Effector memory CD4-positive, alpha-beta T cell (primary cell): Measurements from ENCODE around the gene PFKM.
A peak's percentile ranks its signal among the peaks of the same experiment; 100 is the strongest.

Experiments used
- DNase-seq, 3 donors: peaks; one replicate each; pipeline ENCODE4 v3.0.0-alpha.2; 2020
- H3K27ac ChIP-seq: 2 replicates; pipeline ENCODE4 v1.7.0; 2013; ENCODE audit warnings: mild to moderate bottlenecking, low read length, moderate library complexity; ENCODE audit not compliant: insufficient read depth, poor library complexity, severe bottlenecking
- H3K27me3 ChIP-seq: replicated peaks from 2 replicates; pipeline ENCODE4 v1.7.0; 2013; ENCODE audit warnings: mild to moderate bottlenecking, low read length; ENCODE audit not compliant: insufficient read depth, control insufficient read depth, poor library complexity, severe bottlenecking
- H3K36me3 ChIP-seq: 2 replicates; pipeline ENCODE4 v1.7.0; 2013; ENCODE audit warnings: mild to moderate bottlenecking, low read length, moderate library complexity; ENCODE audit not compliant: control insufficient read depth, insufficient read depth
- H3K4me1 ChIP-seq: 2 replicates; pipeline ENCODE4 v1.7.0; 2013; ENCODE audit warnings: low read length, mild to moderate bottlenecking; ENCODE audit not compliant: control insufficient read depth, insufficient read depth, poor library complexity, severe bottlenecking
- H3K4me3 ChIP-seq: 2 replicates; pipeline ENCODE4 v1.7.0; 2013; ENCODE audit warnings: low read length, low read depth, mild to moderate bottlenecking; ENCODE audit not compliant: insufficient read depth, poor library complexity, severe bottlenecking
- H3K9me3 ChIP-seq: 2 replicates; pipeline ENCODE4 v1.7.0; 2013; ENCODE audit warnings: mild to moderate bottlenecking, low read length, moderate library complexity; ENCODE audit not compliant: control insufficient read depth

The PFKM gene

DNA sequence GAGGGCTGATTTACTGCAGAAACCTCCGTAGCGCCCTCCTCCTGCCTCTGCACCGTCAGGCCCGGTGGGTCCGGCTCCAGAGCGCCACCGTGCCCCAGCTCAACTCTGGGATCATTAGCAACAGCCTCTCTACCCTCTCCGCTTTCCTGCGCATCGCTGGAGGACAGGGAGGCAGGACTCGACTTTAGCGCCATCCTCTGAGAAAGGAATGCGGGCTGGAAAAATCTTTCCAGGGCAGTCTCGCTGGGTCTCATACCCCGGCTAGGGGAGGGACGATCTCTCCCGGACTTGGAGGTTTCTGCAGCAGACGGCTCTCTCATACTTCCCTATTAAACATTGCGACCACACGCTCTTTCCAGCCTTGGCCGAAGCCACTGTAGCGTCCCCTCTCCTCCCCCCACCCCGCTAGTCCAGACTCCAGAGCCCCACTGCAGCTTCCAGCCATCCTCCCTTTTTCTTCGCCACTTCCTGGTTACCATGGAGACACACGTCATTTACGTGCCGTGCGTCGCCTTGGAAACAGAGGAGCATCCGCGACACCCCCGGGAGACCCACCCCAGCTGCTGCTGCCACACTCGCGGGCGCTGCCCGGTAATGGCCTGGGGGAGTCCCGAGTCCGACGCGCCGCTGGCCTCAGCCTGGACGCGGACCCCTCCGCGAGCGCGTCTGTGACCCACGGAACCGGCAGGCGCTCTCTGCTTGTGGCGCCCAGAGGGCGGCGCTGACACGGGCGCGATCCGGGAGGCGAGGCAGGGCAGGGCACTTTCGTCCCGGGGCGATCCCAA, 64.1 kb downstream of the PFKM start, which contains the start of gene CCDC184:
TSS of gene CCDC184 (plus strand) at position 554 of the 785 bp plus-strand sequence. CDS start 479 bp downstream, outside the sequence.
- peaks cover 11% of the 10 kb centered on the region for H3K27me3 ChIP-seq
- H3K9me3 ChIP-seq, result no peaks in the 10 kb centered on the region
- DNase-seq, result peak; percentile 67 to 69 (median 67)
- H3K4me1 ChIP-seq, result peaks cover 15% of the 10 kb centered on the region
- no peaks in the 10 kb centered on the region for H3K36me3 ChIP-seq
- peak within 1 kb of the TSS; percentile 77 for H3K27ac ChIP-seq
- H3K4me3 ChIP-seq, result peak within 1 kb of the TSS; percentile 77

DNA sequence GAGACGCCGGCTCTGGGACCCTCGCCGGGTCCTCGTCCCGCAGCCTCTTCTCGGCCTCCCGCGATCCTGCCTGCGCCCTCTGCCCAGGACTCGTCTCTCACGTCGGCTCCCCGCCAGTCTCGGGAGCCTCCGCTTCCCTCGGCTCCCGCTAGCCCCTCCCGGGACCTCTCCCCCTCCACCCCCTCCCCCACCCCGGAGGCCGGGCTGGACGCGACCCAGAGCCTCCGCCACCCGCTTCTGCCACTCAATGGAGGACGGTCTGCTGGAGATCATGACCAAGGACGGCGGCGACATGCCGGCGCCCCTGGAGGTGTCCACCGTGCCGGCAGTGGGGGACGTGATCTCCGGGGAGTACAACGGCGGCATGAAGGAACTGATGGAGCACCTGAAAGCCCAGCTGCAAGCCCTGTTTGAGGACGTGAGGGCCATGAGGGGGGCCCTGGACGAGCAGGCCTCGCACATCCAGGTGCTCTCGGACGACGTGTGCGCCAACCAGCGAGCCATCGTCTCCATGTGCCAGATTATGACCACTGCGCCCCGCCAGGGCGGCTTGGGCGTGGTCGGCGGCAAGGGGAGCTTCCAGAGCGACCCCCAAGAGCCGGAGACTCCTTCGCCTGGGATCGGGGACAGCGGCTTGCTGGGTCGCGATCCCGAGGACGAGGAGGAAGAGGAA, 64.8 kb downstream of the PFKM start:
- no peaks in the 10 kb centered on the region for H3K36me3 ChIP-seq
- peak overlapping the region; percentile 77 for H3K4me3 ChIP-seq
- peak overlapping the region; percentile 77 for H3K27ac ChIP-seq
- DNase-seq, result no peak
- H3K9me3 ChIP-seq, result no peaks in the 10 kb centered on the region
- H3K27me3 ChIP-seq, result peaks cover 11% of the 10 kb centered on the region
- H3K4me1 ChIP-seq, result peaks cover 15% of the 10 kb centered on the region

DNA sequence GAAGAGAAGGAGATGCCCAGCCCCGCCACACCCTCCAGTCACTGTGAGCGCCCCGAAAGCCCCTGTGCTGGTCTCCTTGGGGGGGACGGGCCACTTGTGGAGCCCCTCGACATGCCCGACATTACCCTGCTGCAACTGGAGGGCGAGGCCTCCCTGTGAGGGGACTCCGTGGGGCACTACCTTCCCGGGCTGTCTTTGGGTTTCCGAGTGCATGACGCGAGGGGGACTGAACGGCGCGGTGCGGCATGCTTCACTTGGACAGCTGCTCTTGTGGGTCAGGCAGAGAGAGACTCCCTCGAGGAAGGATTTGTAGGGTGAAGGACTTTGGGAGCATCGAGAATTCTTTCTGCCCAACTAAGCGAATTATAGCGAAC, 65.4 kb downstream of the PFKM start:
- Histone ChIP-seq H3K4me1 (peaks cover 15% of the 10 kb centered on the region), H3K27ac (no peak overlapping the region), H3K4me3 (peak overlapping the region; percentile 77), H3K36me3 (no peaks in the 10 kb centered on the region), H3K9me3 (no peaks in the 10 kb centered on the region), H3K27me3 (peaks cover 11% of the 10 kb centered on the region)
- DNase-seq, result no peak

DNA sequence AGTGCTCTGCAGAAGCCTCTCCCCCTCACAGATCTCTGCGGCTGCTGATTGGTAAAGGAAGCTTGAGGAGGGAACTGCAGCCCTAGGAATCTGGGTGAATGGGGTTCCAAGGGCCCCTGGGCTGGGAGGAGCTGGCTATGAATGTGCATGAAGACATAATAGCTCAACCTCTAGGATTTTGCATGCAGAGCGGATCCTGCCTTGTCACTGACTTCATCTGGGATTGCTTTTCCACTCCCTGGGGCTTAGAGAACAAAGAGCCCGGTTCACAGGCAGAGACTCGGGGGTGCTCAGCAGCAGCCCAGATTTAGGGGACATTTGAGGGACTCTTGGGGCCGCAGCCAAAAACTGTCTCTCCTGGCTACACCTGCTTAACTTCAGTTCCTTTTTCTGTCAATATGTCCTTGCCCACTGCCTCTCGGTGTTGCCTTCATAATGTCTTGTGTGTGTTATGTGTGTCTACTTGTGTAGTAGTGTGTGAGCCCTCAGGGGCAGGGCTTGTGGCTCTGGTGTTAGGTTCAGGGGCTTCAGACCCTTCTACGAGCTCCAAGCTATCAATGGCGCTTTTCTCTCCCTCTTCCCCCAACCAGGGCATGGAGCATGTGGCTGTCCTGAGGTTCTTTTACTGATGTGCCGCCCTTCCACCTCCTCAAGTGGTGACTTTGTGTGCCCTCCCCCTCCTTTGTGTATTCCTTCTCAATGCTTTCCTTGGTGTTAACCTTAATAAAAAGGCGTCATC, 66.2 kb downstream of the PFKM start:
- H3K9me3 ChIP-seq, result no peaks in the 10 kb centered on the region
- no peaks in the 10 kb centered on the region for H3K36me3 ChIP-seq
- DNase-seq, result no peak
- H3K27me3 ChIP-seq, result peaks cover 11% of the 10 kb centered on the region
- H3K4me1 ChIP-seq, result peaks cover 15% of the 10 kb centered on the region
- H3K27ac ChIP-seq, result no peak overlapping the region
- H3K4me3 ChIP-seq, result no peak overlapping the region

DNA sequence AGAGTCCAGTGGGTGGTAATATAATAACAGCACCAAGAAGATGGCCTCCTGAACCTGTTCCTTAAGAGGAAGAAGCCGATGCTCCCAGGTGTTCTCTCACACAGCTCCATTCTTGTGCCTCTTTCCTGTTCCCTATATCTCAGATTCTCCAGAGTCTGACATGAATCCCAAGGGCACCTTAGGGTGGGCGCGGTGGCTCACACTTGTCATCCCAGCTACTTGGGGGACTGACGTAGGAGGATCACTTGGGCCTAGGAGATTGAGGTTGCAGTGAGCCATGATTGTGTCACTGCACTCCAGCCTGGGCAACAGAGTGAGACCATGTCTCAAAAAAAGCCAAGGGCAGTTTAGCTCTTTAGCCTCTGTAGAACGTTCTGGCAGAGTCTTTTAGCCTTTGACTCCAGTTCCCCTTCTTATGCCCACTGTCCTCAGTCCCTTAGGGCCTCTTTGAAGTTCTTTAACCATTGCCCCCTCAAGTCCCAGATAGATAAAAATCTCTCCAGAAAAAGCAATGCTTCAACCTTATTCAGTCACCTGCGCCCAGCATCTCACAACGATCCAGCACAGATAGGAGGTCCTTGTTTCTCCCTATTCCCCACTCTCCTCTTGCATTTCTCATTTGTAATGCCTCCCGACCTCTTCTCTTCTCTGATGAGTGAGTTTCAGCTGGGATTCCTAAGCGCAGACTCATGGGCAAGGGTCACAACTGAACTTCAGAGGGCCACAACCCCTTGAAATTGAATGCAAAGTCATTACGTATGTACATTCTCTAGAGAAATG, 68.9 kb downstream of the PFKM start:
- Histone ChIP-seq H3K9me3 (no peaks in the 10 kb centered on the region), H3K27me3 (peaks cover 11% of the 10 kb centered on the region), H3K4me3 (no peak overlapping the region), H3K27ac (no peak overlapping the region), H3K4me1 (peaks cover 9% of the 10 kb centered on the region), H3K36me3 (no peaks in the 10 kb centered on the region)
- no peak for DNase-seq

DNA sequence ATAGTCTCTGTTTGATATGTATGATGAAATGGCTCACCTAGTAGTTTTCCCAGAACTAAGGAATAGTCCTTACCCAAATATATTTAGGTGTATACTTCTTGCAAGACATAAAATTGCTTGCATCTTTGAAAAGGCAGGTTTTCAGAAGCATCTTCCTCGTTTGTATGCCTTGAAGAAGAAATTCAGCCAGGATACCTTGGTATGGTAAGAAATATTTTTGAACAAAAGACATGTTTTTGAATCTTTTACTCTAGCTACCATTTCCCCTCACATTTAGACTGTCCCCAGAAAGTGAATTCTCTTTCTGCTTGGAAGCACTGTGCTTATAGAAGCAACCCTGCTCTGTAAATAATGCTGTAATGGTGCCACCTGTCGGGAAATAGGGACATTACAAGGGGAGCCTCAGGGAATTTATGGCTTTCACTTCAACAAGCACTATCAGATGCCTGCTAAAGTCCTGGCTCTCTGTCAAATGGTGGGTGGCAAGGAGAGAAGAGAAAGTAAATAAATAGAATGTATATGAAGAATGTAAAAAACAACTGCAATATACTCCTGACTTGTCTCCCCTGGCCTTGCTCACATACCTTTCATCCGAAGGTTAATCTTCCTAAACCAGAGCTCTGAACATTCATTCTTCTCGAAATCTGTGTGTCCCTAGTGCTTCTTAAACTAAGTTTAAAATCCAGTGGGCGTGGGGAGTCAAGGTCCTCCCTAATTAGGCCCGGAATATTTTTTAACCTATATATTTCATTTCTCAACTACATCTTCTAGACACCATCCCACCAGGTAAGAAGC, 70.4 kb downstream of the PFKM start:
- Histone ChIP-seq H3K27ac (no peak overlapping the region), H3K4me3 (no peak overlapping the region), H3K27me3 (peaks cover 6% of the 10 kb centered on the region), H3K4me1 (peaks cover under 1% of the 10 kb centered on the region), H3K36me3 (no peaks in the 10 kb centered on the region), H3K9me3 (no peaks in the 10 kb centered on the region)
- peak in 2 of 3 donors; percentile 33 to 53 for DNase-seq

DNA sequence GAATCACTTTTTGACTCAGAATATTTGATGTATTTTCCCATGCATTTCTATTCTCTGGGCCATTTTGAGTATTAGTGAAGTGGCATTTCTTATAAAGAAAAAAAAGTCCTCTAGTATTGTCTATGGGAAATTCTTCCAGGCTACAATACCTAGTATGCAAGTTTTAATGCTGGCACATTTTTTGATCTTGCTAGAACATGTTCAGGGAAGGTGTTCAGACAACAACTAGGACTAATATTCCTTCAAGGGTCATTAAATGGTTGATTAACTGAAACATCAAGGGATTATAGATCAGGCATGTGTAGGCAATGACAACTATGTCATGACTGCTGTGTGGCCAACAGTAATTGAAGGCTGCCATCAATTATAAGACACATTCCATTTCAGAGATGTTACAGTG, 71.9 kb downstream of the PFKM start:
- H3K4me1 ChIP-seq, result no peaks in the 10 kb centered on the region
- no peak overlapping the region for H3K4me3 ChIP-seq
- H3K9me3 ChIP-seq, result no peaks in the 10 kb centered on the region
- DNase-seq, result no peak
- no peaks in the 10 kb centered on the region for H3K27me3 ChIP-seq
- H3K27ac ChIP-seq, result no peak overlapping the region
- H3K36me3 ChIP-seq, result no peaks in the 10 kb centered on the region

DNA sequence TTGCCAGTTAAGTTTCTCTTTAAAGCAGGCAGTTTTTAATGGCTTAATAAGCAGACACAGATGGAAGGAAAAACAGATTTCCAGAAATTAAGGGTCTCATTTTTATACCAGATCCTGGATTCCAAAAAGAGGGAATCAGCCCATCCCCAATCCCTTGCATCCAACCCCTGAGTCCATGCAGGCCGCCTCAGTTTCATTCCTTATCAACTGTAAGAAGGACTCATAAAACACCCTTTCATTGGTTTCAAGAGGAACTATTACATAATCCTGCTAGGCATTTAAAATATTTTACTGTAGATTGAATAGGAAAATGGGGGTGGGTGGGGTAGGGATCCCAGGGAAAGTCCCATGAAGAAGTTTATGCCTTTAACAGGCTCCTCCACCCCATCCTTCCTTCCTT, 73.7 kb downstream of the PFKM start:
- DNase-seq, result no peak
- H3K36me3 ChIP-seq, result no peaks in the 10 kb centered on the region
- H3K9me3 ChIP-seq, result no peaks in the 10 kb centered on the region
- H3K4me1 ChIP-seq, result peaks cover 4% of the 10 kb centered on the region
- no peaks in the 10 kb centered on the region for H3K27me3 ChIP-seq
- no peak overlapping the region for H3K27ac ChIP-seq
- H3K4me3 ChIP-seq, result no peak overlapping the region

DNA sequence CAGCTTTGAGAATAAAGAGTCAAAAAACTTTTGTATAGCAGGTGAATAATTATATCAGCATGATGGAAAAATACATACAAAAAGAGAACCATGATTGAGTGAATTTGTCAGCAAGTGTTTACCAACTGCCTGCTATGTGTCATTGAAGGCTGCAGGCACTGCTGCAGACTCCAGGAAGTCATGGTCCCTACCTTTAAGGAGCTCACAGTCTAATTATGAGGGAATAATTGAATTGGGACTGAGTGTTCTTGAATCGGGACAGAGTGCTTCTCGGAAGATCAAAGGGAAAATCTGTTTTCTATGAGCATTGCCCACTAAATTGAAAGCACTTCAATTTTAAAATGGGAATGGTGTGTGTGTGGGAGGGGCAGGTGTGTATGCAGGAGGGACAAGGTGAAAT, 74.5 kb downstream of the PFKM start:
- no peak for DNase-seq
- Histone ChIP-seq H3K36me3 (no peaks in the 10 kb centered on the region), H3K9me3 (no peaks in the 10 kb centered on the region), H3K4me1 (peaks cover 4% of the 10 kb centered on the region), H3K4me3 (no peak overlapping the region), H3K27ac (no peak overlapping the region), H3K27me3 (no peaks in the 10 kb centered on the region)
